Muscle of arm (tissue), 14 donors: ENCODE measurements around the gene TMEM9B. TPM values are rescaled to one million over a fixed set of nuclear protein-coding genes. Genes with fewer than 3 reads are reported as not detected.
"Not testable (repeated sequence)": the region's sequence is repeated elsewhere in the genome, so short reads cannot be mapped to it uniquely, and the experiment has no call there.

Source experiments
- DNase-seq: peaks from one replicate; pipeline ENCODE4 v3.0.0-alpha.2; 2013
- long read RNA-seq, 11 donors: transcript quantifications; one replicate each; lab custom pipeline, GENCODE V29; 2026
- polyA plus RNA-seq, 12 donors: library from polyadenylated mRNA; unstranded; fragments of 120-200 nt; gene quantifications; one replicate each; pipeline ENCODE4 v1.2.1, GENCODE V29; 2013; ENCODE audit not compliant: insufficient read length in 12 of 12

TMEM9B gene
- 10 to 100 TPM in 11 of 12 donors, not detected in 1; 31.7 to 54.2 (median 41.3) TPM for polyA plus RNA-seq
- long read RNA-seq, donor 1, transcript TMEM9B-205 (5 exons, 2,083 nt): major isoform, 20 of 22 reads
- long read RNA-seq, donor 1, partial matches to known transcripts: 0 of 22 reads
- long read RNA-seq, donor 1, other reads (novel, unspliced or antisense): 0 of 22 reads
- long read RNA-seq, donor 2, transcript TMEM9B-205 (5 exons, 2,083 nt): major isoform, 30 of 34 reads
- long read RNA-seq, donor 2, partial matches to known transcripts: 0 of 34 reads
- long read RNA-seq, donor 2, other reads (novel, unspliced or antisense): 0 of 34 reads
- long read RNA-seq, donor 3, transcript TMEM9B-205 (5 exons, 2,083 nt): major isoform, 5 of 41 reads
- long read RNA-seq, donor 3, partial matches to known transcripts: 35 of 41 reads
- long read RNA-seq, donor 3, other reads (novel, unspliced or antisense): 0 of 41 reads
- long read RNA-seq, donor 4, partial matches to known transcripts: 0 of 4 reads
- long read RNA-seq, donor 4, other reads (novel, unspliced or antisense): 0 of 4 reads
- long read RNA-seq, donor 5: 0 reads
- long read RNA-seq, donor 6, transcript TMEM9B-205 (5 exons, 2,083 nt): major isoform, 9 of 9 reads
- long read RNA-seq, donor 6, partial matches to known transcripts: 0 of 9 reads
- long read RNA-seq, donor 6, other reads (novel, unspliced or antisense): 0 of 9 reads
- long read RNA-seq, donor 7, transcript TMEM9B-205 (5 exons, 2,083 nt): major isoform, 10 of 10 reads
- long read RNA-seq, donor 7, partial matches to known transcripts: 0 of 10 reads
- long read RNA-seq, donor 7, other reads (novel, unspliced or antisense): 0 of 10 reads
- long read RNA-seq, donor 8, transcript TMEM9B-205 (5 exons, 2,083 nt): major isoform, 27 of 31 reads
- long read RNA-seq, donor 8, partial matches to known transcripts: 0 of 31 reads
- long read RNA-seq, donor 8, other reads (novel, unspliced or antisense): 0 of 31 reads
- long read RNA-seq, donor 9, partial matches to known transcripts: 0 of 4 reads
- long read RNA-seq, donor 9, other reads (novel, unspliced or antisense): 0 of 4 reads
- long read RNA-seq, donor 10, transcript TMEM9B-205 (5 exons, 2,083 nt): major isoform, 13 of 18 reads
- long read RNA-seq, donor 10, partial matches to known transcripts: 0 of 18 reads
- long read RNA-seq, donor 10, other reads (novel, unspliced or antisense): 0 of 18 reads
- long read RNA-seq, donor 11, transcript TMEM9B-205 (5 exons, 2,083 nt): major isoform, 14 of 16 reads
- long read RNA-seq, donor 11, partial matches to known transcripts: 0 of 16 reads
- long read RNA-seq, donor 11, other reads (novel, unspliced or antisense): 0 of 16 reads

- peak; percentile 89 for DNase-seq
Observed at GRCh38 chr11:8964324-8965320, at the start of gene TMEM9B. Gene TMEM9B, minus strand, starts transcription at chr11:8964442. Its CDS starts 129 bp downstream, at chr11:8964313.

DNA sequence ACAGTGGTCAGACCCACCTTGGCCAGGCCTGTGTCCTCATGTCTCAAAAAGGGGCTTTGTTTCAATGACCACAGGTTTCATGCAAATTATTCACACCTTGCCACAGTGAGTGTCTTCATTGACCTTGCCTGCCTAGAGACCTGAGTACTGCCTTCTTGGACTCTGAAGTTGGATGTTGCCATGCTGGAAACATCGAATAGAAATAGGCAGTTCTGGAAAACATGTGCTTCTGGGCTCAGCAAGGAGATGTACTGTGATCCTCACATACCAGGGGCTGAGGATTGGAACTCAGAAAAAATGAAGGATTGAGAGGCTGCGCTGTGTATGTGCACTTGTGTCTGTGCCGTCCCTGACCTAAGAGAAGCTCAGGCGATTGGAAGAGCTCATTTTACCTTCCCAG lies 49.1 kb upstream of the TMEM9B start:
- DNase-seq: no peak

DNA sequence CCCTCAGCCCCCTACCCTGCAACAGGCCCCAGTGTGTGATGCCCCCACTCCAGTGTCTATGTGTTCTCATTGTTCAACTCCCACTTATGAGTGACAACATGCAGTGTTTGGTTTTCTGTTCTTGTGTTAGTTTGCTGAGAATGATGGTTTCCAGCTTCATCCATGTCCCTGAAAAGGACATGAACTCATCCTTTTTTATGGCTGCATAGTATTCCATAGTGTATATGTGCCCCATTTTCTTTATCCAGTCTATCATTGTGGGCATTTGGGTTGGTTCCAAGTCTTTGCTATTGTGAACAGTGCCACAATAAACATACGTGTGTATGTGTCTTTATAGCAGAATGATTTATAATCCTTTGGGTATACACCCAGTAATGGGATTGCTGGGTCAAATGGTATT lies 45.3 kb upstream of the TMEM9B start:
- not testable (repeated sequence) for DNase-seq

DNA sequence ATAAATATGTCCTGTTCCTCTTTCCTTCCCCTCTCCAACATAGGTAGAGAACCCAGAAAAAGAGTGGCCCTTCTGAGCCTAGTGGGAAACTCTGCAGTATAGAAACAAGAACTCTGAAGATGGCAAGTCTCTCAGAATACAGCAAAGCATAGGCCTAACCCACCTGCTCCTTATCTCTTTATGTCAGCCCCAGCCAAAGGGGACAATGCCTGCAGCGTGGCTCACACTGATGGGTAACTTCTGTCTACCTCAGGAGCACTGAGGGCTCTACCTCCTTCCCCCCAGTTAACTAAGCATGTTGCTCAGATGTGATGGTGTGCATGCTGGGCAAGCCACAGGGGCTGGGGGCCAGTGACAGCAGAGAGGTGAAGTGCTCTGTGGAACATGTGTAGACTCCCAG lies 44.4 kb upstream of the TMEM9B start:
- DNase-seq: no peak

- DNase-seq: no peak
Observed at GRCh38 chr11:9008011-9008550, 43.8 kb upstream of the TMEM9B start.

- no peak for DNase-seq
Observed at GRCh38 chr11:9005087-9005486, 40.8 kb upstream of the TMEM9B start.

DNA sequence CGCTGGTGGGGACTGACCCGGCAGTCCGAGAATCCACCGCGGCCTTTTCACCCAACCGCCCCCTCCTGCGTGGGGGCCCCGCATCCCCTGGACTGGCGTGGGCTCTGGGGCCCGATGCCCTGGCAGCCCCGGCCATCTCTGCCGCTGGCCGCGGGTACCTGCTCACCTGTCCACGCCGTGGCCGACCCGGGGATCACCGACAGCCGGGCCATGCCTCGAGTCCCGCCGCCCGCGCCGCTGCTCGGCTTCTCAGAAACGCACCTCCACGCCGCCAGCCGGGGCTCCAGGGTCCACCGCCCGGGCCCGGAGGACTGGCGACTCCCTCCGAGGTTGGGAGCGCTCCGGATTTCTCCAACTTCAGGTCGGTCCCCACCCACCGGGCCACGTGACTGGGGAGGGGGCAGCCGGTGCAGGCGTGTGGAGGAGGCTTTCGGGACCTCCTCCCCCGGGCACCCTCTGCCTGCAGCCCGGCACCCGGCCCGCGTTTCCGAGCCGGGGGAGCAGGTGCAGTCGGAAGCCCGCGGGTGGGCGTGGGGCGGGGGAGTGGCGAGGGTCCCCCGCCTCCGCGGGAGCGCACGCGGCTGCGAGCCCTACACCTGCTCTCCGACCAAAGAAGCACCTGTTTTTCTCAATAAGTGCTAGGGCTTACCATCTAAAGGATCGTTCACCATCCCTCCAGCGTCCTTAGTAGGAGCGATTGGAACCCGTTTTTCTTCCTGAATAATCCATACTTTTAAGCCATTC lies 40.1 kb upstream of the TMEM9B start:
- DNase-seq: no peak

GRCh38 chr11:9003573-9004182 lies 39.4 kb upstream of the TMEM9B start, which contains the start of gene NRIP3:
Gene NRIP3, minus strand, starts transcription at chr11:9004001. Its CDS starts 66 bp downstream, at chr11:9003935.
- peak; percentile 43 for DNase-seq

GRCh38 chr11:9002920-9003572 lies 38.8 kb upstream of the TMEM9B start:
- DNase-seq: no peak

DNA sequence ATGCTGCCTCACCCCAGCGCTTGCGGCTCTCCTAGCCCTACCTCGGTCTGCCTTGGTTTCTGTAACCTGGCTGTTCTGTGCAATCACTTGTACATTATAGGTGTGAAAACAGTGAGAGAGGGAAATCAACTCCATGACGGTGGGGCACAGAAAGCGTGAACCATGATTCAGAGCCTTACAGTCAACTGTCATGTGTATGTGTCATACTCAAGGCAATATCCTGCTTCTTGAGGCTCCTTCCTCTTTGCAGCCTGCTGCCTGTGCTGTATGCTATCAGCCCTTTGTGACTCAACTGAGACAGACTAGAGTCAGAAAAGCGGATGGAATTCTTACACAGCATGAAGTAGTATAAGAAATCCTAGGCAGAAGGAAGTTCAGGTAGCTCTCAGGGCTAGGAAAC lies 37.5 kb upstream of the TMEM9B start:
- DNase-seq: no peak

GRCh38 chr11:8998017-8998416 lies 33.8 kb upstream of the TMEM9B start:
- no peak for DNase-seq

GRCh38 chr11:8997451-8997850 lies 33.2 kb upstream of the TMEM9B start:
- DNase-seq: no peak

GRCh38 chr11:8989453-8989852 lies 25.2 kb upstream of the TMEM9B start:
- no peak for DNase-seq

GRCh38 chr11:8988329-8989234 lies 24.3 kb upstream of the TMEM9B start:
- no peak for DNase-seq

DNA sequence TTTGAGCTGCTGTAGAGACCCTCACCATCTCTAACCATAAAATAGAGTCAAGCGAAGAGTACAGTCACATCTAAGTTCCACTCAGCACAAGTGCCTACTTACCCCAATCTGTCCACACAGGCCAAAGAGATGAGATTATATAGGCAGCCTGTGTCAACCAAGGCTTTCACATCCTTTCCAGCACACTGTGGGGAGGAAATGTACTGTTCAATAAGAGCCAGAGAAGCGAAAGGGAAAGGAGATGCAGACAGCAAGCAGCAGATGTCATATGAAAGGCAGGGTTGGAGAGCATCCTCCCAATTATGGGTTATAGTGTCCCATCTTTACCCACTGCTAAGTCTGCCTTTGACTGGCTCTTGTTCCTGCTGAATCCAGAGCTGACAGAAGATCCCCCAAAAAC lies 23.2 kb upstream of the TMEM9B start:
- DNase-seq: no peak

- not testable (repeated sequence) for DNase-seq
Observed at GRCh38 chr11:8986772-8987171, 22.5 kb upstream of the TMEM9B start.

GRCh38 chr11:8985462-8985861 lies 21.2 kb upstream of the TMEM9B start:
- DNase-seq: no peak
